HFFc6 (cell line): ENCODE data around the gene APELA. TPM values are rescaled to one million over a fixed set of nuclear protein-coding genes. Genes with fewer than 3 reads are reported as not detected.
"Not testable (repeated sequence)": the region's sequence is repeated elsewhere in the genome, so short reads cannot be mapped to it uniquely, and the experiment has no call there.

Source experiments
- DNase-seq: peaks from one replicate; pipeline ENCODE4 v3.0.0-alpha.2; 2018
- H3K27ac Mint-ChIP-seq: 2 replicates; pipeline ENCODE4 v1.8.0; 2020; ENCODE audit warnings: mild to moderate bottlenecking, mixed read lengths
- H3K27me3 Mint-ChIP-seq: 2 replicates; pipeline ENCODE4 v1.8.0; 2021; ENCODE audit warnings: mild to moderate bottlenecking, moderate library complexity, mixed read lengths; ENCODE audit not compliant: insufficient read depth
- H3K36me3 Mint-ChIP-seq: 2 replicates; pipeline ENCODE4 v1.8.0; 2021; ENCODE audit warnings: low read depth, mixed read lengths
- H3K4me1 Mint-ChIP-seq: 2 replicates; pipeline ENCODE4 v1.8.0; 2020; ENCODE audit warnings: low read depth, mixed read lengths
- H3K4me3 Mint-ChIP-seq: 2 replicates; pipeline ENCODE4 v1.8.0; 2020; ENCODE audit warnings: mild to moderate bottlenecking, moderate library complexity, mixed read lengths
- H3K9me3 Mint-ChIP-seq: 2 replicates; pipeline ENCODE4 v1.8.0; 2020; ENCODE audit warnings: mild to moderate bottlenecking, mixed read lengths
- CTCF ChIP-seq: fragments of 200-600 bp; sonication (generic); IDR thresholded peaks from 2 replicates; pipeline ENCODE4 v1.5.0; 2021; ENCODE audit warnings: antibody characterized with exemption, mild to moderate bottlenecking
- total RNA-seq, 6 experiments: library from RNA; stranded (reverse); fragmentation: NEBNext Ultra II Directional; extraction: Animal tissue kit (Norgen Biotek cat#: 25700); gene quantifications; 2 replicates in 1 of 6; 3 replicates in 5 of 6; pipeline ENCODE4 v1.2.3, GENCODE V29; 2021

APELA gene
- total RNA-seq, 6 experiments from 2014 or later: not detected

- Mint-ChIP-seq H3K4me1 (no peaks in the 10 kb centered on the region), H3K27me3 (no peaks in the 10 kb centered on the region), H3K27ac (no peak overlapping the region), H3K4me3 (no peak overlapping the region), H3K9me3 (peaks cover 23% of the 10 kb centered on the region), H3K36me3 (no peaks in the 10 kb centered on the region)
- no peak for DNase-seq
- no peak for TF ChIP-seq CTCF
Observed at GRCh38 chr4:164924670-164925238, 47.8 kb downstream of the APELA start.

GRCh38 chr4:164926301-164926700 lies 49.3 kb downstream of the APELA start:
- no peak for TF ChIP-seq CTCF
- Mint-ChIP-seq H3K4me3 (no peak overlapping the region), H3K9me3 (peaks cover 28% of the 10 kb centered on the region), H3K36me3 (no peaks in the 10 kb centered on the region), H3K4me1 (no peaks in the 10 kb centered on the region), H3K27me3 (no peaks in the 10 kb centered on the region), H3K27ac (no peak overlapping the region)
- DNase-seq: peak; percentile 17

GRCh38 chr4:164927101-164927500 lies 50.1 kb downstream of the APELA start:
- H3K36me3 Mint-ChIP-seq, H3K4me1 Mint-ChIP-seq, DNase-seq, H3K4me3 Mint-ChIP-seq, H3K27me3 Mint-ChIP-seq, H3K27ac Mint-ChIP-seq: not testable (repeated sequence)
- H3K9me3 Mint-ChIP-seq: peaks cover 28% of the 10 kb centered on the region

- Mint-ChIP-seq H3K9me3 (peaks cover 22% of the 10 kb centered on the region), H3K27ac (no peak overlapping the region), H3K36me3 (no peaks in the 10 kb centered on the region), H3K4me3 (no peak overlapping the region), H3K4me1 (no peaks in the 10 kb centered on the region), H3K27me3 (no peaks in the 10 kb centered on the region)
- DNase-seq: no peak
- TF ChIP-seq CTCF: no peak
Observed at GRCh38 chr4:164930647-164931046, 53.7 kb downstream of the APELA start.

GRCh38 chr4:164931551-164932324 lies 54.8 kb downstream of the APELA start:
- Mint-ChIP-seq H3K9me3 (peaks cover 12% of the 10 kb centered on the region; the same call in 1 of the 2 replicates), H3K27ac (no peak overlapping the region)

More at GRCh38 chr4:164931551-164932324, 54.8 kb downstream of the APELA start:
- Mint-ChIP-seq H3K36me3 (no peaks in the 10 kb centered on the region), H3K4me1 (no peaks in the 10 kb centered on the region), H3K27me3 (no peaks in the 10 kb centered on the region), H3K4me3 (no peak overlapping the region)
- TF ChIP-seq CTCF: no peak
- no peak for DNase-seq
